HUDEP-2 (cell line): ENCODE results near the gene SLC38A3.

Experiments
- DNase-seq, 76 experiments: peaks; one replicate each; lab custom pipeline; 2025; ENCODE audit not compliant: unreplicated experiment in 76 of 76; lab: John Stamatoyannopoulos, UW

SLC38A3 gene

DNA sequence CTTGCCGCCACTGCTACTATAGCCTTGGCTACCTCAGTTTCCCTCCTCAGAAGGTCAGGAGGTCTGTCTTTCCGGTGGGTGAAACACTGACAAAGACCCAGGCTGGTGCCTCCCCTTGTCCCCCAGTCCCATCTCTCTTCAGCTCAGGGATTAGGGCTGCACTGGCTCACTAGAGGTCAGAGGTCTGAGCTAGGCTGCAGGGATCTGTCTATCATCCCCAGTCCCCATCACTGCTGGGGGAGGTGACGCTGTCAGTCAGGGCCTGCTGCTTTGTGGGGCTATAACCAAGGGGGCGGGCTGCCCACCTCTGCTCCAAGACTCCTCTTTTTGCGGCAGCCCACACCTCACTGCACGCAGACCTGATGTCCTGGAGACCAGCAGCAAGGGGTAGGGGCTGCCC, 36.3 kb upstream of the SLC38A3 start:
- DNase-seq: no peak

DNA sequence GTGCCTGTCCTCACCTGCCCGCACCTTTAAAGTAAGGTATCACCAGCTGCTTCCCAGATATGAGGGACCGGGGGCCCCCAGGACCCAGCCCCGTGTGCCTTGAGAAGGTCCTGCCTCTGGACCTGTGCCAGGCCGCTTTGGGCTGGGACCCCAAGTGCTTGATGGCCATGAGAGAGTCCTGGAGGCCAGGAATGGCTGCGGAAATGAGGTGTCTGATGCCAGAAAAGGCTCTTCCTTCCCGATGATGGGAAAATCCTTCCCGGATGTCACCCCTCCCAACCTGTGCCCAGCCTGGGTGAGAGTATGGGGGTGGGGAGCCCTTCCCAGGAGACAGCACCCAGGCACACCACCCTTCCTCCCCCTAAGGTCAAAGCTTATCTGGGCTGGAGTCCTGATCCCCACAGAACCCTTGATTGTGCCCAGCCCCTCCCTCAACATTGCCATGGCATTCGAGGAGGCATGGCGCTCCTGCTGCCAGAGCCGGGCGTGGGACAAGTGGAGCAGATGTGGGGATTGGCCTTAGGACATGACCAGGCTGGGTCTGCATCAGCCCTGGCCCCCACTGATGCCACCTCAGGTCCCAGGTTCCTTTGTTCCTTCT, 35.7 kb upstream of the SLC38A3 start:
- no peak for DNase-seq

DNA sequence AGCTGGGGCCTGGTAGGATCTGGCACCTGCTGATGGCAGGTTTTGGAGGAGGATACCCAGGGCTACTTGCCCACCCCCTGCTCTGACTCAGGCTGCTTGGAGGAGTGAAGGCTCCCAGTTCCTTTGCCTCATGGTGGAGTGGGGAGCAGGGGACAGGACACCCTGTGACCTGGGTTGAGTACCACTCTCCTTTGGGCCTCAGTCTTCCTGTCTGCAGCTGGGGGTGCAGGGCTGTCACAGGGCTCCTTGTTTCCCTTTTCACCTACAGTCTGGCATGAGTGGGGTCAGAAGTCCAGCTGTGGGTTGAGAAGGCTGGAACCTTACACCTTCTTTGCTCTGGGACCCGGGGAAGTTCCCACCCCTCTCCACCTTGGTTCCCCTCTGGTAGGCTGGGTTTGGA, 35.2 kb upstream of the SLC38A3 start:
- no peak for DNase-seq

DNA sequence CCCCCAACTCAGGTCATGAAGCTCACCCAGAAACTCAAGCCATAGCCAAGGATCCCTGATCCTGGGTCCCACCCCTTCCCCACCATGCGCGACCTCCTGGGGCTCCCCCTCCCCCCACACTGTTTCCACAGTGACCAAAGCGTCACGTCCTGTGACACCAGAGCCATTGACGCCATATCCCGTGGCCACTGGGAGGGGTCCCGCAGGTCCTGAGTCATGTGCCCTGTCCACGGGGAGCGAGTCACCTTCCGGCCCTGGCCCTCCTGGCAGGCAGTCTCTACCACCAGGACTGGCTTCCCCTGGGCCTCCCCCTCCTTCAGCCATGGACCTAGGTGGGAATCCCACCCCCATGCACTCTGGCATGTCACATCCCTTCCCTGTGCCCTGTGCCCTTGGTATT, 34.4 kb upstream of the SLC38A3 start:
- no peak for DNase-seq

DNA sequence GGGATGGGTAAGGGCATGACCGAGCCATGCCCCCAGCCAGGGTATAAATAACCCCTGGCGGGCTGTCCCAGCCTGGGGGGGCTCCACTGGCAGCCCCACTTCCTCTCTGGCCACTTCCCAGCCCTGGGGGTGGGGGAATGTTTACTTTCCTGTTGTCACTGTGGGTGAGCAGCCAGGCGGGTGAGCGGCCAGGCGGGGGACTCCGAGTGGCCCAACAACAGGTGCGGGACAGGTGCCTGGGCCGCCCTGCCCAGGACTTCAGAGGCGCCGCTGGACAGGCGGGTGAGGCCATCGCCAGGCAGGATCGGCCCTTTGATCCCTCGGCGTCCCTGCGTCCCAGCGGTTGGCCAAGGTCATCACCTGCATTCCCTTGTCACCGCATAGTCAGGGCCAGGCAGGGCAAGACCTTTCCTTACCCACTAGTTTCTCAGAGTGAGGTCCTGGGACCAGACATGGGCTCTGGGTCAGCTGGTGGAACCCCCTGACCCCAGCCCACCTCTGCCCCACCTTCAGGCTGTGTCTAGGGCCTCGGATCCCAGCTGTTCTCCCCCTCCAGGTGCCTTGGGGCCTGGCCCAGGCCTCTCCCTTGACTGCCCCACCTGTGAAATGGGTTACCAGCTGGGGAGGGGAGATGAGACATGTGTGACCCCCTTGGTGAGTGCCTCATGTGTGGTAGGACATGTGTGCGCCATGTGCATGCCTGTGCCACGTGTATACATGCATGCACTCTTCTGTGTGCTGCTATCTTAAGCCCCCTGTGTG, 33.4 kb upstream of the SLC38A3 start:
- no peak for DNase-seq

DNA sequence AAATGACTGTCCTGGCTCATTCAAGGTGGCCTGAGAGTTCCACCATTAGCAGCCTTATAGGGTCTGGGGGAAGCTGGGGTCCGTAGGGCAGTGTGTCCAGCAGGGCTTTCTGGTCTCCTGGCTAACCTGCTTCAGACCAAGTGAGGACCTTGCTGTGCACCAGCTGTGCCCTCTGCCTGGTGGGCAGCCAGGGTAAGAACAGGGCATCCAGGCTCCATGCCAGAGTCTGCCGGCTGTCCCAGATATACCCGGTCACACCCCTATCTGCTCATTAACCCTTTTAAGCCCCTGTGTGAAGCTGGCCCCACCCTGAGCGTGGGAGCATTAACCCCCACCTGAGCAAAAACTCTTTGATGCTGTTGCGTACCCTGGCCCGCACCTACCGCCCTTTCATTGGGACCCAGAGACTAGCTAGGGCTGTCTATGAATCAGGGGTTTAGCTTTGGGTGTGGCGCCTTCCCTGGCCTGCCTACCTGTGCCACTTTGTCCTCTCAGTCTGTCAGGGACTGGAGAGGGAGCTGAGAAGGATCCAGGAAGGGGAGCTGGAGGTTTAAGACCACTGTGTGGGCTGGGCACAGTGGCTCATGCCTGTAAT, 32.3 kb upstream of the SLC38A3 start:
- DNase-seq: peak in 35 of 76 experiments; percentile 4 to 45 (median 24)

DNA sequence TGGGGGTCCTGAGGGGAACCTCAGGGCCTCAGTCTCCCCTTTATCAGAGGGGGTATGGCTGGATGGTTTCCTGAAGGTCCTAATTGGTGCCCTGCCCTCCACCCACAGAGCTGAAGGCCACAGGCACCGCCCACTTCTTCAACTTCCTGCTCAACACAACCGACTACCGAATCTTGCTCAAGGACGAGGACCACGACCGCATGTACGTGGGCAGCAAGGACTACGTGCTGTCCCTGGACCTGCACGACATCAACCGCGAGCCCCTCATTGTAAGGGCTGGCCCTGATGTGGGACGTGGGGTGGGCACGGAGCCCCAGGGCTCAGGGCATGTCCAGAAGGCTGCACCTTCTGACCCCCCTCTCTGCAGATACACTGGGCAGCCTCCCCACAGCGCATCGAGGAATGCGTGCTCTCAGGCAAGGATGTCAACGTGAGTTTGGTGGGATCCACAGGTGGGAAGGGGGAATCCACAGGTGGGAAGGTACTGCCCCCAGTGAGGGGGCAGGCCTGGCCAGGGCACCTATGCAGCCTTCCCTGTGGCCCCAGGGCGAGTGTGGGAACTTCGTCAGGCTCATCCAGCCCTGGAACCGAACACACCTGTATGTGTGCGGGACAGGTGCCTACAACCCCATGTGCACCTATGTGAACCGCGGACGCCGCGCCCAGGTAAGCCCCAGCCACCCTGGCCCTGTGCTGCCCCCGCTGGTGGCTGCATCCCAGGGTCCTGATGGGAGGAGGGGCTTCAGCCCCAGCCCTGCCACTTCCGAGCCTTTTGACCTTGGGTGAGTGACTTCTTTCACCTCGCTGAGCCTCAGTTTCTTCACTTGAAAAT, 31.2 kb upstream of the SLC38A3 start:
- DNase-seq: peak in 2 of 76 experiments; percentile 5 to 13

DNA sequence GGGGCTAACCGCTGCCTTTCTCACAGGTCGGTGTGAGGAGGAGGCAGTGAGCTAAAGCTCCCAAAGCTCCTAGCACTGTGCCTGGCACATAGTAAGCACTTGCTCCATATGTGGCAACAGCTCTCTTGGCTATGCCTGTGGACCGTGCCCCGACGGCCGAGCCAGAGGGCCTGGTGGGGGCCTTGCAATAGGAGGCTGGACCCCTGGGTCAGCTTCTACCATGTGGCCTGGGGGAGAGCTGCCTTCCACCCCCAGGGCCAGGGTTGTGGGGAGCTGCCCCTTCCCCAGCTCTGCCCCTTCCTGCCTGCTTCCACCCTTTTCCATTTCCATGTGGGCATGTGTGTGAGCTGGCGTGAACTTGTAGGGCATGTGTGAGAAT, 30.6 kb upstream of the SLC38A3 start:
- DNase-seq: no peak

DNA sequence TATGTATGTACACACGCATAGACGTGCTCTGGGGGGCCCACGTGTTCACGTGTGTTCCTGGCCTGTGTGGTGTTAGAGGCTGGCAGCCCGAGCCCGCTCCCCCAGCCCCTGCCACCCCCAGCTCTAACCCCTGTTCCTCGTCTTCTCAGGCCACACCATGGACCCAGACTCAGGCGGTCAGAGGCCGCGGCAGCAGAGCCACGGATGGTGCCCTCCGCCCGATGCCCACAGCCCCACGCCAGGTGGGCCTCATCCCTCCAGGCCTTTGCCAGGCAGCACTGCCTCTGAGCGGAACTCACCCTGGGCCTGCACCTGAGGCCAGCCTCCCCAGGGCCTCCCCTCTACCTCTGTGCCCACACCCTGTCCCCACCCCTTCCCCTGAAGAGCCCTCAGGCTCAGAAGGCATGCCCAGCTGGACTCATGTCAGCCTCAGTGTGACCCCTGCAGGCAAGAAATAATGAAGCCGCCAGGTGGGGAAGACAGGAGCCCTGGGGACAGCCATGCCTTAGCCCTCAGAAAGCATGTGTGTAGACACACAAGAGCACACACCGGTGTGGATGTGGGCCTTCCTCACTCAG, 30.0 kb upstream of the SLC38A3 start:
- DNase-seq: no peak

DNA sequence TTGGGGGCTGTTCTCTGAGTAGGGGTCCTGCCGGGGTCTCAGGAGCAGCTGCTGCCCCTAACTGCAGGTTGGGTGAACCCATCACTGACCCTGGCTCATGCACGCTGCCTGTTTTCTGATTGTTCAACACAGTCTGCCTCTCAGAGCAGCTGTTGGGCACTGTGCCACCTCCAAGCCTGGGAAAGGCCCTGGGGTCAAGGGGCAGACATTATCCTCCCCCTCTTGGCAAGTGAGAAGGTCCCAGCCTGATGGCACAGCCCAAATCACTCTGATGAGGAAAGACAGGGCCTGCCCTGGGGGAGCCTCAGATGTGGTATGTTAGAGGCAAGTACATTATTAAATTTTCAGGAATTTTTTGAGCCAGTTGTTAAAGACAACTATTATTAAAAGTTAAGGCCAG, 27.7 kb upstream of the SLC38A3 start:
- DNase-seq: peak in 5 of 76 experiments; percentile 6 to 24 (median 8)

DNA sequence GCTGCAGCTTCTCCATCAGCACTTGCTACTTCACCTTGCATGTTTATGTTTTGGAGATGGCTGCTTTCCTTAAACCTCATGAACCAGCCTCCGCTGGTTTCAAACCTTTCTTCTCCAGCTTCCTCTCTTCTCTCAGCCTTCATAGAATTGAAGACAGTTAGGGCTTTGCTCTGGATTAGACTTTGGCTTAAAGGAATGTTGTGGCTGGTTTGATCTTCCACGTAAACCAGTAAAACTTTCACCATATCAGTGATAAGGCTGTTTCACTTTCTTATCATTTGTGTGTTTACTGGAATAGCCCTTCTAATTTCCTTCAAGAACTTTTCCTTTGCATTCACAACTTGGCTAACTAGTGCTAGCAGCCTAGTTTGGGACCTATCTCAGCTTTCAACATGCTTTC, 25.4 kb upstream of the SLC38A3 start:
- DNase-seq: no peak

DNA sequence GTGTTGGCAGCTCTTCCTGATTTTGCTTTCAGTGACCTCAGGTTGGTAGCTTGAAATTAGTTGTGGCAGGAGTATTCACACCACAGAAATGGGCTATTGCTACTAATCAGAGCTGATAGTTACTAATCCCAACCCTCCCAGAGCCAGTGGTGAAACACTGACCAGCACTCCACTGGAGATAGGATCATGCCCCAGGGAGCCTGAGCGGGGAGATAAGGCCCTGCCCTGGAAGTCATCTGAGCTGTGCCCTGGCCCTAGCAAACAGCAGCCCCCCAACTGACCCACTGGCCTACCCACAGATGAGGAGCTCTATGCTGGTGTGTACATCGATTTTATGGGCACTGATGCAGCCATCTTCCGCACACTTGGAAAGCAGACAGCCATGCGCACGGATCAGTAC, 23.1 kb upstream of the SLC38A3 start:
- DNase-seq: no peak

DNA sequence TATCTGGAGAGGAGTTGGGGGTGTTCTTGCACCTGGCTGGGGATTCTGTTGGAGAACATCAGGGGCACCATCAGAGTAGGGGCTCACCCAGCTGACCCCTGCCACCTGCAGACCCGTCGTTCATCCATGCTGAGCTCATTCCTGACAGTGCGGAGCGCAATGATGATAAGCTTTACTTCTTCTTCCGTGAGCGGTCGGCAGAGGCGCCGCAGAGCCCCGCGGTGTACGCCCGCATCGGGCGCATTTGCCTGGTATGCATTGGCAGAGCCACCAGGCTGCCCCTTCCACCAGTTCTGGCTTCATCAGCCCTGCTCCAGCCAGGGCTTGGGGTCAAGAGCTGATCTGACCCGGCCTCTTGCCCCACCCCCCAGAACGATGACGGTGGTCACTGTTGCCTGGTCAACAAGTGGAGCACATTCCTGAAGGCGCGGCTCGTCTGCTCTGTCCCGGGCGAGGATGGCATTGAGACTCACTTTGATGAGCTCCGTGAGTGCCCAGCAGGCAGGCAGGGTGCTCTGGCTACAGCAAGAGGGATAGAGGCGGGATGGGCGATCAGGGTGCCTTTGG, 22.5 kb upstream of the SLC38A3 start:
- no peak for DNase-seq

DNA sequence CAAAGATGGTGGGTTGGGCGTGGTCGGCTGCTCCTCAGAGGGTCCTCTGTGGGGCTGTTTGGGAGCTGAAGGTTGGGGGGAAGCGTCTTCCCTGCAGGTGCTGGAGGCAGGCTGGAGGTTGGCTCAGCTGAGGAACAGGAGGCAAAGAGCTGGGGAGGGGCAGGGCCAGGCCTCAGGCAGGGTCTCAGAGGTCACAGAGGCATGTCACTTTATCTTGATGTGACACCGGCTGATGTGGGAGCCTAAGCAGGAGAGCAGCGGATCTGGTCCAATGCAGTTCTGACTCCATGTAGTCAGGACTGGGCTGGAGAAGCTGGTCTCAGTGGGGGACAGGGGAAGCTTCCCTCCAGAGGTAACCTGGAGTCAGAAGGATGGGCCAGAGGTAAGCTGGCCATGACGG, 21.3 kb upstream of the SLC38A3 start:
- DNase-seq: no peak

DNA sequence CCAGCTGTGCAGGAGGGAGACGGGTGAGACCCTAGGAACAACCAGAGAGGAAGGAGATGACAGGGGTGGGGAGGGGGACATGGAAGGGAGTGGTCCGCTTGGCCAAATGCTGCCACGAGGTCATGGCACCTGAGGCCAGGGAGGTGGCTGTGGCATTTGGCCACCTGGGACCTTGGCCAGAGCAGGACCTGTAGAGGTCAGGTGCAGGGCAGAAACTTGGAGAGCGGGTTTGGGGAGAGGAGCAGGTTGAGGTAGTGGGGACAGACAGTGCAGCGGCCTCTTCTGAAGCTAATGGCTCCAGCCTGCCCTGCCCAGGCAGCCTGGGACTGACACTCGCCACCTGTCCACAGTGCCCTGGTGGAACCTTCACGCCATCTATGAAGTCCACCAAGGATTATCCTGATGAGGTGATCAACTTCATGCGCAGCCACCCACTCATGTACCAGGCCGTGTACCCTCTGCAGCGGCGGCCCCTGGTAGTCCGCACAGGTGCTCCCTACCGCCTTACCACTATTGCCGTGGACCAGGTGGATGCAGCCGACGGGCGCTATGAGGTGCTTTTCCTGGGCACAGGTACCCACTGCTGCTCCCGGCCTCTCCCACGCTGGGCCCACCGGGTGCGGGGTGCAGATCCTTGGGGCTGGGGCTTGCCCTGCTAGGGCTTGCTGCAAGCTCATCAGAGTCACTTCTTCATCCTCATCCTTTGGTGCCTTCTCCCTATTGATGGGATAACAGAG, 20.7 kb upstream of the SLC38A3 start:
- no peak for DNase-seq

DNA sequence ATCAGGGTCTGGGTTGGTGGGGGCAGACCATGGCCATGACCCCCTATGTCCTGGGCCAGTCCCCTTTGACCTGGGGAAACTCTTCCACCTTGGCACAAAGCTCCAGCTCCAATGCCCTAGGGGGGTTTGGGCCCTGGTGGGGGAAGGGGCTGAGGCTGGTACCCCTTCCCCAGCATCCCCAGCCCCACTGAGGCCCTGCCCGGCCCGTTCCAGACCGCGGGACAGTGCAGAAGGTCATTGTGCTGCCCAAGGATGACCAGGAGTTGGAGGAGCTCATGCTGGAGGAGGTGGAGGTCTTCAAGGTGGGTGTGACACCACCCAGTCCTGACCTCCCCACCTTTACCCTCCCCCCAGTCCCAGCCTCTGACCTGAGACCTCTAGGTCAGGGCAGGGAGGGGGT, 19.8 kb upstream of the SLC38A3 start:
- DNase-seq: no peak

DNA sequence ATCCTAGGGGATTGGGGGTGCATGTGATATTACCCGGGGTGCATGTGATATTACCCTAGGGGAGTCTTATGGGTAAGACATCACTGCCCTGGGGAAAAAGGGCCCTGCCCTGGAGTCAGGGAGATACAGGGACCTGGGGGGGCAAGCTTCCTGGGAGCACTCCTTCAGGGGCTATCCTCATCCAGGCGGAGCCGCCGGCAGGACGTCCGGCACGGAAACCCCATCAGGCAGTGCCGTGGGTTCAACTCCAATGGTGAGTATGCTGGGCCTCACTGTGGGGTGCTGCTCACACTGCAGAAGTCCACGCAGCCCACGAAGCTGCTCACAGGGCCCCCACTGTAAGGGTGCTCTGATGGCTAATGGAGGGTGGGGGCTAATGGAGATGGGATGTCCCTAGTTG, 19.0 kb upstream of the SLC38A3 start:
- DNase-seq: no peak

DNA sequence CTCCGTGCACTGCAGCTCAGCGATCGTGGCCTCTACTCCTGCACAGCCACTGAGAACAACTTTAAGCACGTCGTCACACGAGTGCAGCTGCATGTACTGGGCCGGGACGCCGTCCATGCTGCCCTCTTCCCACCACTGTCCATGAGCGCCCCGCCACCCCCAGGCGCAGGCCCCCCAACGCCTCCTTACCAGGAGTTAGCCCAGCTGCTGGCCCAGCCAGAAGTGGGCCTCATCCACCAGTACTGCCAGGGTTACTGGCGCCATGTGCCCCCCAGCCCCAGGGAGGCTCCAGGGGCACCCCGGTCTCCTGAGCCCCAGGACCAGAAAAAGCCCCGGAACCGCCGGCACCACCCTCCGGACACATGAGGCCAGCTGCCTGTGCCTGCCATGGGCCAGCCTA, 17.3 kb upstream of the SLC38A3 start:
- no peak for DNase-seq

DNA sequence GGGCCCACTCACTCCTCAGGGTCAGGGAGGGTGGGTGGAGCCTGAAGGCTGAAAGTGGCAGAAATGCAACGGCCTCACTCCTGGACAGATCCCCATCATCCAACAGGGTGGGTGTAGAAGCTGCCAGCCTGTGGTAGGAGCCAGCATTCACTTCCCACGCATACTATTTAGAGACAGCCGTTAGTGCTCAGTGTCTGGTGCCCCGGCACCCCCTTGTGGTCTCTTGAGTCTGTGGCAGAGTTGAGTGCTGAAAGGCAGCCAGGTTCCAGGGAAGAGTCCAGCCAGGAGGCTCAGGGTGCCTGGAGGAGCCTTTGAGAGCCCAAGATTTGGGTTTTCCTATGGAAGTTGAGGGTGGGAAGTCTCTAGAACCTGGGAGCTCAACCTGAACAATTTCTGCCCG, 15.8 kb upstream of the SLC38A3 start:
- peak in 70 of 76 experiments; percentile 11 to 83 (median 58) for DNase-seq

DNA sequence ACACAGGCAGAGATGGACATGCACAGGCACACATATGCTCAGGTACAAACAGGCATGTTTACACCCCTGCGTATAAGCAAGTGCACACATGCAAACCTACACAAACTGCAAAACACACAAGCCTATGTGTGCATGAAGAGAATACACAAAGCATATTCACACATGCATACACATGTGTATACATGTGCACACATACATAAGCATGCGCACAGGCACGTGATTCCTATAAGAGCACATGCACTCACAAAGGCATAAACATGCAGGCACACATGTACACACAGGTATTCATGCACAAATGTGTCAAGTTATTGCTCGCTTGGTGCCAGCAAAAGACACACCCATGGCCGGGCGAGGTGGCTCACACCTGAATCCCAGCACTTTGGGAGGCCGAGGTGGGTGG, 15.1 kb upstream of the SLC38A3 start:
- no peak for DNase-seq
